ENCODE measurements around the gene RNF169. TPM values are rescaled to one million over a fixed set of nuclear protein-coding genes. Genes with fewer than 3 reads are reported as not detected.

RNF169 gene
- total and polyA plus RNA-seq, 4 donors = 0.60 to 11.0 (median 5.1) TPM

- Histone ChIP-seq H3K9ac (ENCODE audit: low read depth in 1 of 2, low read length in 2 of 2) (no peak overlapping the region), H3K27me3 (ENCODE audit: control insufficient read depth in 4 of 4, insufficient read depth in 4 of 4, low read length in 3 of 4) (no peaks in the 10 kb centered on the region), H3K27ac (ENCODE audit: low read depth in 1 of 2, low read length in 2 of 2) (no peak overlapping the region), H3K9me3 (ENCODE audit: control insufficient read depth in 4 of 4, low read length in 3 of 4) (peaks cover 36 to 69% (median 53%) of the 10 kb centered on the region in 4 donors), H3K4me3 (ENCODE audit: low read depth in 1 of 3, low read length in 3 of 3) (peak overlapping the region in 2 of 3 donors; percentile 6 to 49), H3K4me1 (ENCODE audit: control insufficient read depth in 4 of 4, insufficient read depth in 4 of 4, low read length in 3 of 4) (no peaks in the 10 kb centered on the region), H3K36me3 (ENCODE audit: control insufficient read depth in 4 of 4, insufficient read depth in 3 of 4, low read depth in 1 of 4, low read length in 3 of 4) (peaks cover 6 to 53% (median 48%) of the 10 kb centered on the region in 4 donors)
- DNase-seq (ENCODE audit: low spot score) = no peak
- TF ChIP-seq CTCF (IDR thresholded peaks at IDR 0.05; ENCODE audit: low read depth, low read length, missing input control) (no peak), REST (IDR thresholded peaks at IDR 0.05) (no peak), GABPA (IDR thresholded peaks at IDR 0.05 in 1 of 2, conservative IDR thresholded peaks at IDR 0.05 in 1 of 2) (no peak), RAD21 (IDR thresholded peaks at IDR 0.05) (peak; percentile 5 to 28), ATF3 (IDR thresholded peaks at IDR 0.05) (no peak)
- 94% methylated on average over 1 of the region's 1 CpG for WGBS
Observed at GRCh38 chr11:74870485-74870884, 121.8 kb downstream of the RNF169 start.

- no peak for TF ChIP-seq RAD21 (IDR thresholded peaks at IDR 0.05)
- TF ChIP-seq HNF4A (conservative IDR thresholded peaks at IDR 0.05) = no peak
- no peak for TF ChIP-seq HNF4G (IDR thresholded peaks at IDR 0.05)
- TF ChIP-seq RXRA (IDR thresholded peaks at IDR 0.05) = no peak
- no peak for TF ChIP-seq FOXA2 (IDR thresholded peaks at IDR 0.05)
- no peak for TF ChIP-seq MAX (IDR thresholded peaks at IDR 0.05)
- TF ChIP-seq GABPA (IDR thresholded peaks at IDR 0.05 in 1 of 2, conservative IDR thresholded peaks at IDR 0.05 in 1 of 2) = no peak
- no peak for TF ChIP-seq SP1 (IDR thresholded peaks at IDR 0.05)
- TF ChIP-seq NR2F2 (IDR thresholded peaks at IDR 0.05) = no peak
- TF ChIP-seq EGR1 (IDR thresholded peaks at IDR 0.05; ENCODE audit: low read depth in 2 of 2) = no peak
- TF ChIP-seq ATF3 (IDR thresholded peaks at IDR 0.05) = no peak
- no peak for TF ChIP-seq CTCF (IDR thresholded peaks at IDR 0.05; ENCODE audit: low read depth, low read length, missing input control)
- H3K27ac ChIP-seq (ENCODE audit: low read depth in 1 of 2, low read length in 2 of 2) = no peak overlapping the region
- no peak overlapping the region for H3K9ac ChIP-seq (ENCODE audit: low read depth in 1 of 2, low read length in 2 of 2)
- peak overlapping the region in 2 of 3 donors; percentile 33 to 45 for H3K4me3 ChIP-seq (ENCODE audit: low read depth in 1 of 3, low read length in 3 of 3)
- peaks cover 32 to 65% (median 55%) of the 10 kb centered on the region in 4 donors for H3K9me3 ChIP-seq (ENCODE audit: control insufficient read depth in 4 of 4, low read length in 3 of 4)
- 98% methylated on average over 2 of the region's 2 CpGs for WGBS
- H3K4me1 ChIP-seq (ENCODE audit: control insufficient read depth in 4 of 4, insufficient read depth in 4 of 4, low read length in 3 of 4) = no peaks in the 10 kb centered on the region
- peaks cover 5 to 58% (median 48%) of the 10 kb centered on the region in 4 donors for H3K36me3 ChIP-seq (ENCODE audit: control insufficient read depth in 4 of 4, insufficient read depth in 3 of 4, low read depth in 1 of 4, low read length in 3 of 4)
- no peak for DNase-seq (ENCODE audit: low spot score)
- no peaks in the 10 kb centered on the region for H3K27me3 ChIP-seq (ENCODE audit: control insufficient read depth in 4 of 4, insufficient read depth in 4 of 4, low read length in 3 of 4)
Observed at GRCh38 chr11:74871037-74871436, 122.4 kb downstream of the RNF169 start.

All from liver (tissue), 9 donors.